Stomach (tissue), 9 donors: ENCODE measurements around the gene CXCR3. TPM values are rescaled to one million over a fixed set of nuclear protein-coding genes. Genes with fewer than 3 reads are reported as not detected.

ENCODE experiments used
- DNase-seq, 2 donors: peaks; one replicate each; pipeline versions ENCODE4 v3.0.0 to v3.0.0-alpha.2; 2013 to 2019
- H3K27ac ChIP-seq, 5 donors: fragments of 200-600 bp in 4 of 5; sonication (generic) in 4 of 5; one replicate each; pipeline ENCODE4 v1.5.1; 2013 to 2019; ENCODE audit warnings: mild to moderate bottlenecking in 1 of 5, moderate library complexity in 1 of 5
- H3K27me3 ChIP-seq, 3 donors: fragments of 200-600 bp; sonication (generic); one replicate each; pipeline ENCODE4 v1.5.1; 2017 to 2019; ENCODE audit warnings: mixed run types in 1 of 3
- H3K36me3 ChIP-seq, 4 donors: fragments of 200-600 bp; sonication (generic); 1 replicate in 3 of 4; 2 replicates in 1 of 4; pipeline ENCODE4 v1.5.1; 2016 to 2019
- H3K4me1 ChIP-seq, 4 donors: fragments of 200-600 bp; sonication (generic); one replicate each; pipeline ENCODE4 v1.5.1; 2016 to 2019
- H3K4me3 ChIP-seq, 4 donors: fragments of 200-600 bp; sonication (generic) in 3 of 4; one replicate each; pipeline ENCODE4 v1.5.1; 2016 to 2019; ENCODE audit warnings: mild to moderate bottlenecking in 1 of 4
- H3K9me3 ChIP-seq, 4 donors: fragments of 200-600 bp; sonication (generic); one replicate each; pipeline ENCODE4 v1.5.1; 2016 to 2019
- EP300 ChIP-seq: sonication (generic); formaldehyde crosslinking; IDR thresholded peaks from one replicate; pipeline ENCODE4 v1.6.1; 2017; ENCODE audit warnings: antibody characterized with exemption
- POLR2A ChIP-seq, 4 donors: fragments of 450-650 bp; IDR thresholded peaks; one replicate each; pipeline ENCODE4 v1.6.1; 2016; ENCODE audit warnings: antibody characterized with exemption in 4 of 4, control low read depth in 2 of 4, mild to moderate bottlenecking in 1 of 4, moderate library complexity in 1 of 4
- POLR2AphosphoS5 ChIP-seq, 3 donors: sonication (generic); formaldehyde crosslinking; IDR thresholded peaks; one replicate each; pipeline ENCODE4 v1.6.1; 2016; ENCODE audit warnings: antibody characterized with exemption in 3 of 3
- WGBS, 5 donors: extraction: QIAGEN DNeasy Blood & Tissue Kit in 3 of 5; methylation state at CpG; one replicate each; pipeline versions ENCODE4 v1.1.5 to v1.1.7; 2013 to 2018; 5-methylcytosine and 5-hydroxymethylcytosine counted together
- intact Hi-C: fragments of 100-400 bp; cut with DNase I; formaldehyde crosslinking; loops from one replicate; pipeline ENCODE4 v1.15.1; 2023; ENCODE audit warnings: low total_unique reads
- polyA plus RNA-seq, 3 donors: library from polyadenylated mRNA; stranded (reverse); fragments of 200-250 nt; gene quantifications; one replicate each; pipeline ENCODE4 v1.2.3, GENCODE V29; 2013
- total RNA-seq, 5 donors: library from RNA; depleted of rRNA; stranded (reverse); fragments of >200 nt; gene quantifications; one replicate each; pipeline versions ENCODE4 v1.1.0 to v1.2.3, GENCODE V29; 2014 to 2016
- TF ChIP-seq, protein P1 (sequence below), 7 experiments: fragments of 450-650 bp in 4 of 7; fragments of 200-600 bp in 3 of 7; sonication (generic) in 3 of 7; IDR thresholded peaks; one replicate each; pipeline ENCODE4 v1.5.1; 2016 to 2019; ENCODE audit warnings: antibody characterized with exemption in 7 of 7, control low read depth in 2 of 7, mild to moderate bottlenecking in 1 of 7
- donor health status: healthy with polysubstance abuse.
- donor health status: Bipolar disorder and iron deficiency.
- donor health status: healthy.

CXCR3 gene
- total and polyA plus RNA-seq, 8 donors: 0.19 to 1.5 (median 0.28) TPM; not detected in 5

DNA sequence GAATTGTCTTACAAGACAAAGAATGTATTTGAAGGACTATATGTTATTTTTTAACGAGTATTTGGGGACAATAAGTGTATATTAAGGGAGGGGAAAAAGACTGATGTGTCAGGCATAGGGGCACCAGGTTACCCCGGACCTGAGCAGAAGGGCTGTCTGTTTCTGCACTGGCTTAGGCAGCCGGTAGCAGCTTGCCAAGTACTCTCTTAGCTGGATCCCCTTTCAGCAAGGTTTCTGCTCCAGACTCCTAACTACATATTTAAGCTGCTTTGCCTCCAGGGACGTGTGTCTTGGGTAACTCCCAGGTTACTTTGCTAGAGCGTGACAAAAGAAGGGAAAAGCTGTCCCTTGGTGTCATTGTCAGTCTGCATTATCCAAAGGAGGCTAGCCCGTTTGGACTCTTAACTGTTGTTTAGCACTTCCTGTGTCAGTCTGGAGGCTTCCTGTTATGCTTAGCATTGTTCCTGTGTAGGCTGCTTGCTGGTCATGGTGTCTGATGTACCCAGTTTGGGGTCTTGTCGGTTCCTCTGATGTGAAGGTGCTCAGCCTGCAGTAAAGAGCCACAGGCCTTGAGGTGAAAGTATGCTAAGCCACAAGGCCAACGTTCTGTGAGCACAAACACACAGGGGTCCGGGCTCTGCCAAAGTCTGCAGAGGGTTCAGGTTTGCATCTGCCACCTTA, 11.6 kb downstream of the CXCR3 start:
- Histone ChIP-seq H3K27me3 (no peaks in the 10 kb centered on the region), H3K27ac (no peak overlapping the region), H3K4me1 (no peaks in the 10 kb centered on the region), H3K9me3 (peaks cover 0 to 6% (median 0%) of the 10 kb centered on the region in 4 donors), H3K4me3 (no peak overlapping the region), H3K36me3 (peaks cover 0 to 95% (median 87%) of the 10 kb centered on the region in 4 donors)
- TF ChIP-seq, protein P1, sequence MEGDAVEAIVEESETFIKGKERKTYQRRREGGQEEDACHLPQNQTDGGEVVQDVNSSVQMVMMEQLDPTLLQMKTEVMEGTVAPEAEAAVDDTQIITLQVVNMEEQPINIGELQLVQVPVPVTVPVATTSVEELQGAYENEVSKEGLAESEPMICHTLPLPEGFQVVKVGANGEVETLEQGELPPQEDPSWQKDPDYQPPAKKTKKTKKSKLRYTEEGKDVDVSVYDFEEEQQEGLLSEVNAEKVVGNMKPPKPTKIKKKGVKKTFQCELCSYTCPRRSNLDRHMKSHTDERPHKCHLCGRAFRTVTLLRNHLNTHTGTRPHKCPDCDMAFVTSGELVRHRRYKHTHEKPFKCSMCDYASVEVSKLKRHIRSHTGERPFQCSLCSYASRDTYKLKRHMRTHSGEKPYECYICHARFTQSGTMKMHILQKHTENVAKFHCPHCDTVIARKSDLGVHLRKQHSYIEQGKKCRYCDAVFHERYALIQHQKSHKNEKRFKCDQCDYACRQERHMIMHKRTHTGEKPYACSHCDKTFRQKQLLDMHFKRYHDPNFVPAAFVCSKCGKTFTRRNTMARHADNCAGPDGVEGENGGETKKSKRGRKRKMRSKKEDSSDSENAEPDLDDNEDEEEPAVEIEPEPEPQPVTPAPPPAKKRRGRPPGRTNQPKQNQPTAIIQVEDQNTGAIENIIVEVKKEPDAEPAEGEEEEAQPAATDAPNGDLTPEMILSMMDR (IDR thresholded peaks at IDR 0.05): no peak
- TF ChIP-seq EP300 (no peak), POLR2AphosphoS5 (IDR thresholded peaks at IDR 0.05) (no peak), POLR2A (IDR thresholded peaks at IDR 0.05) (no peak)
- no peak for DNase-seq
- WGBS, 5 donors: 62 to 79% (median 69%) methylated on average over 6 to 9 of the region's 9 CpGs
- intact Hi-C loops: no loop called here

DNA sequence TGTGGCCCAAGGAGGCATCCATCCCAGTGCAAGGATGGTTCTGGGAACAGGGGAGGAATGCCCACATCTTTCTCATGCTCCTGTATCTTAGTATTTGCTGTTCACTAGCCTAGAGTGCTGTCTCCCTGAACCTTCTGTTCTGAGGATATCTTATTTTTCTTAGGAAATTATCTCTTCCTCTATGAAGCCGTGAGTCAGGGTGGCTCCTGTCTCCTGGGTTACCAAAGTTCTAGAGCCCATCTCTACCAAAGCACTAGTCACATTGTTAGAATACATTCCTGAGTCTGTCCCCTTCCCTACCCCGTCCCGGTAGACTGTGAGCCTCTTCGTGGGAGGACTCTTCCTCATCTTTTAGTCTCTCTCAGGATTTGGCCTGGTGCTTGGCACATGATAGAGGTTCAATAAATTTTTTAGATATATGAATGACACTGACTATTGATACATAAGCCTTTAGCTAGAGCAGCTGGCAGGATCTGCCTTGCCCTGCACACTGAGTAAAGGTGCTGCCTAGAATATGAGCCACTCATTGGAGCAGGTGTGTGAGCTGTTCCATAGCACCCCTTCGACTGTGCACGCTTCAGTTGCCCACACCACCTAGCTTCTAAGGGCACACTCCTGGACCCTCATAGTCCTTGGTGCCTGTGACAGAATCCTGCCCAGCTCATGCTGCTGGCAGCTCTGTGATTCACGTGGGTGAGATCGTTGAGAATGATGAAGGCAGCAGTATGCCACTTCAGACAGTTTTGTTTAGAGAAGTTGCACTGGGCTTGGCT, 13.3 kb downstream of the CXCR3 start:
- H3K36me3 ChIP-seq: peaks cover 0 to 95% (median 86%) of the 10 kb centered on the region in 4 donors
- intact Hi-C loops: no loop called here
- no peaks in the 10 kb centered on the region for H3K27me3 ChIP-seq
- TF ChIP-seq POLR2AphosphoS5 (IDR thresholded peaks at IDR 0.05): no peak
- TF ChIP-seq, protein P1 (IDR thresholded peaks at IDR 0.05): no peak
- TF ChIP-seq POLR2A (IDR thresholded peaks at IDR 0.05): no peak
- 77 to 96% (median 93%) methylated on average over 8 of the region's 8 CpGs for WGBS, 5 donors
- no peak overlapping the region for H3K27ac ChIP-seq
- H3K4me1 ChIP-seq: no peaks in the 10 kb centered on the region
- no peak overlapping the region for H3K4me3 ChIP-seq
- DNase-seq: no peak
- H3K9me3 ChIP-seq: peaks cover 0 to 6% (median 0%) of the 10 kb centered on the region in 4 donors

DNA sequence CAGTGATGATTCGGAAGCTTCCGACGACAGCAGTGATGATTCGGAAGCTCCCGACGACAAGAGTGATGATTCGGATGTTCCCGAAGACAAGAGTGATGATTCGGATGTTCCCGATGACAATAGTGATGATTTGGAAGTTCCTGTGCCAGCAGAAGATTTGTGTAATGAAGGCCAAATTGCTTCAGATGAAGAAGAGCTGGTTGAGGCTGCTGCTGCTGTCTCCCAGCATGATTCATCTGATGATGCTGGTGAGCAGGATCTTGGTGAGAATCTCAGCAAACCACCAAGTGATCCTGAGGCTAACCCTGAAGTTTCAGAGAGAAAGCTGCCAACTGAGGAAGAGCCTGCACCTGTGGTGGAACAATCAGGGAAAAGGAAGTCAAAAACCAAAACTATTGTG, 14.2 kb downstream of the CXCR3 start:
- no peak for TF ChIP-seq POLR2AphosphoS5 (IDR thresholded peaks at IDR 0.05)
- TF ChIP-seq POLR2A (IDR thresholded peaks at IDR 0.05): no peak
- no peak for TF ChIP-seq EP300
- TF ChIP-seq, protein P1 (IDR thresholded peaks at IDR 0.05): no peak
- intact Hi-C loops: no loop called here
- DNase-seq: no peak

DNA sequence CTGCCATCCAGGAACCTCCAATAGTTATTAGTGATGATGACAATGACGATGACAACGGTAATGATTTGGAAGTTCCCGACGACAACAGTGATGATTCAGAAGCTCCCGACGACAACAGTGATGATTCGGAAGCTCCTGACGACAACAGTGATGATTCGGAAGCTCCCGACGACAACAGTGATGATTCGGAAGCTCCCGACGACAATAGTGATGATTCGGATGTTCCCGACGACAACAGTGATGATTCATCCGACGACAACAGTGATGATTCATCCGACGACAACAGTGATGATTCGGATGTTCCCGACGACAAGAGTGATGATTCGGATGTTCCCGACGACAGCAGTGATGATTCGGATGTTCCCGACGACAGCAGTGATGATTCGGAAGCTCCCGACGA, 14.7 kb downstream of the CXCR3 start:
- TF ChIP-seq EP300: no peak
- TF ChIP-seq, protein P1 (IDR thresholded peaks at IDR 0.05): no peak
- no peak for TF ChIP-seq POLR2A (IDR thresholded peaks at IDR 0.05)
- TF ChIP-seq POLR2AphosphoS5 (IDR thresholded peaks at IDR 0.05): no peak
- Histone ChIP-seq H3K36me3 (peaks cover 0 to 94% (median 86%) of the 10 kb centered on the region in 4 donors), H3K9me3 (peaks cover 0 to 6% (median 0%) of the 10 kb centered on the region in 4 donors), H3K27me3 (no peaks in the 10 kb centered on the region), H3K4me3 (no peak overlapping the region), H3K27ac (no peak overlapping the region), H3K4me1 (no peaks in the 10 kb centered on the region)
- intact Hi-C loops: no loop called here
- 90 to 97% (median 92%) methylated on average over 30 to 33 of the region's 33 CpGs for WGBS, 5 donors
- no peak for DNase-seq

More for the DNA sequence above, 14.2 kb downstream of the CXCR3 start:
- H3K4me3 ChIP-seq: no peak overlapping the region
- H3K4me1 ChIP-seq: no peaks in the 10 kb centered on the region
- no peak overlapping the region for H3K27ac ChIP-seq
- peaks cover 0 to 6% (median 0%) of the 10 kb centered on the region in 4 donors for H3K9me3 ChIP-seq
- no peaks in the 10 kb centered on the region for H3K27me3 ChIP-seq
- peaks cover 0 to 94% (median 86%) of the 10 kb centered on the region in 4 donors for H3K36me3 ChIP-seq
- 85 to 96% (median 93%) methylated on average over 10 of the region's 10 CpGs for WGBS, 5 donors
